BE2C (cell line): ENCODE results near the gene TAS2R10.

ENCODE experiments used
- DNase-seq: peaks from one replicate; pipeline ENCODE4 v3.0.0-alpha.2; 2020
- H3K27me3 ChIP-seq: fragments of 250-450 bp; sonication (Bioruptor Pico); 2 replicates; pipeline ENCODE4 v1.5.1; 2020; ENCODE audit warnings: mild to moderate bottlenecking
- H3K36me3 ChIP-seq: fragments of 250-450 bp; sonication (Bioruptor Pico); 2 replicates; pipeline ENCODE4 v1.5.1; 2020; ENCODE audit warnings: mild to moderate bottlenecking
- H3K4me1 ChIP-seq: fragments of 250-450 bp; sonication (Bioruptor Pico); 2 replicates; pipeline ENCODE4 v1.5.1; 2020
- H3K4me3 ChIP-seq: 2 replicates; pipeline ENCODE4 v1.5.1; 2011; ENCODE audit warnings: low read depth, low read length
- H3K9me3 ChIP-seq: fragments of 250-450 bp; sonication (Bioruptor Pico); 2 replicates; pipeline ENCODE4 v1.5.1; 2020
- CTCF ChIP-seq: IDR thresholded peaks from 2 replicates; pipeline ENCODE4 v1.5.1; 2012; ENCODE audit warnings: mild to moderate bottlenecking, low read depth, low read length

TAS2R10 gene

DNA sequence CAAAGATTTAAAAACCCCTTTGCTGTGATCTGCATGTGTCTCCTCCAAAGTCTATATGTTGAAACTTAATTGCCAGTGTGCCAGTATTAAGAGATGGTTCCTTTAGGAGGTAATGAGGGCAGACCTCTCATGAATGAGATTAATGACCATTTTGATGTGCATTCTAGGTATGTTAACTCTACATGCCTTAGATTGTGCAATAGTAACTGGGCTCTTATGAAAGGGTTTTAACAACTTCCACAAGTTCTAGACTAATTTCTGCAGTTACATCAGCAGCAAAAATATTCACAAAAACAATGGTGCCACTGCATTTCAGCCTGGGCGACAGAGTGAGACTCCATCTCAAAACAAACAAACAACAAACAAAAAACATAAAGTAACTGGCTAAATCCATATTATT lies 3.8 kb upstream of the TAS2R10 start:
- no peak overlapping the region for H3K4me3 ChIP-seq
- no peaks in the 10 kb centered on the region for H3K4me1 ChIP-seq
- DNase-seq = no peak
- H3K36me3 ChIP-seq = no peaks in the 10 kb centered on the region
- H3K9me3 ChIP-seq = no peaks in the 10 kb centered on the region
- TF ChIP-seq CTCF = no peak
- no peaks in the 10 kb centered on the region for H3K27me3 ChIP-seq

- DNase-seq = no peak
- Histone ChIP-seq H3K36me3 (no peaks in the 10 kb centered on the region), H3K4me3 (no peak overlapping the region), H3K9me3 (no peaks in the 10 kb centered on the region), H3K4me1 (no peaks in the 10 kb centered on the region), H3K27me3 (no peaks in the 10 kb centered on the region)
- no peak for TF ChIP-seq CTCF
Observed at GRCh38 chr12:10824957-10825356, 1.2 kb downstream of the TAS2R10 start.

DNA sequence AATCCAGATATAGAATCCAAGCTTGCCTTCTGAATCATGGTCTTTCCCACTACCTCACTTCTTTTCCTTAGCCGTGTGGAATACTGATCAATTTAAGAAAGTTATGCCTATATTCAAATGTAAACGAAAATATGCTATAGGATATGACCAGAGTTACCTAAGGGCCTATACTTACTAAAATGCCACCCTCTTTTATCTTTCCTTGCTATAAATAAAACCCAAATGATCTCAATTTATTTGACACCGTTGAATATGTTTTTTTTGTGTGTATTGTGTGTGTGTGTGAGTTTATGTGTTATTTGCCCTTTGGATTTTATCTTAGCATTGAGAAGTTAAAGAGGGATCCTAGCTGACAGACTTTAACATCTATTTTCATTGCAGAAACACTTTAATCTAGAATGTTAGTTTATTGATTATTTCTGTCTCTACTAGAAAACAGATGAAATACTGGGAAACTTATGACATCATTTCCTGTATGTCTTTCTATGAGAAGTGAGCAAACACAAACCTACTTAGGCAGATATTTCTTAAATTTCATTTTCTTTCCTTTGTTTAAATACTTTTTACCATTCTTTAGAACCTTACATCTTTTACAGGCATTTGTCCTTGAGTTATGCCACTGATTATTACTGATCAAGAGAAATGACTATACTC lies 14.1 kb downstream of the TAS2R10 start:
- Histone ChIP-seq H3K36me3 (no peaks in the 10 kb centered on the region), H3K9me3 (no peaks in the 10 kb centered on the region), H3K4me1 (no peaks in the 10 kb centered on the region), H3K27me3 (peaks cover 10% of the 10 kb centered on the region), H3K4me3 (no peak overlapping the region)
- TF ChIP-seq CTCF = no peak
- no peak for DNase-seq

GRCh38 chr12:10810068-10810467 lies 16.1 kb downstream of the TAS2R10 start, which contains the start of gene TAS2R9:
Gene TAS2R9, minus strand, starts transcription at chr12:10810168. Its CDS starts 93 bp downstream, at chr12:10810075.
- Histone ChIP-seq H3K36me3 (no peaks in the 10 kb centered on the region), H3K4me1 (no peaks in the 10 kb centered on the region), H3K4me3 (no peak within 1 kb of the TSS), H3K27me3 (peaks cover 10% of the 10 kb centered on the region), H3K9me3 (no peaks in the 10 kb centered on the region)
- DNase-seq = no peak
- no peak for TF ChIP-seq CTCF

DNA sequence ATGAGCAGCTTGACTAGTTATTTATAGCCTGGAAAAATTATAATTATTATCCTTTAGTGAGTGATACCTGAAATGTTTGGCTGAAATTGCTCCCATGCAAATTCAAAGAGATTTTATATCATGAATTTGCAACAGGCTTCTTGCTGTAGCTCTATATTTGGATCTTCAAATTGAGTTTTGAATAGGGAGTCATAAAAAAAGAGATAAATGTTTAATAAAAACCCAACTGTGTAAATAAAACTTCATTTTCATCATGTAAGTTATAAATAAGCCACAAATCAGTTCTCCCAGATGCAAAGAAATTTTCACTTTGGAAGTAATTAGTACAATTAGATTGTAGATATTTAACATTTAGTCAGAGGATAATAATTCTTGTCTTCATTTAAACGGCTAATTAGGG lies 19.0 kb downstream of the TAS2R10 start, which contains the start of gene TAS2R8:
Gene TAS2R8, minus strand, starts transcription at position 101 of the 400 bp plus-strand sequence. CDS start 306 bp downstream, outside the sequence.
- H3K4me3 ChIP-seq = no peak within 1 kb of the TSS

More for the DNA sequence above, 19.0 kb downstream of the TAS2R10 start, which contains the start of gene TAS2R8:
- Histone ChIP-seq H3K4me1 (no peaks in the 10 kb centered on the region), H3K9me3 (no peaks in the 10 kb centered on the region), H3K27me3 (peaks cover 9% of the 10 kb centered on the region), H3K36me3 (no peaks in the 10 kb centered on the region)
- no peak for DNase-seq
- no peak for TF ChIP-seq CTCF
